ENCODE measurements around the gene AGAP1. TPM values are rescaled to one million over a fixed set of nuclear protein-coding genes. Genes with fewer than 3 reads are reported as not detected.

AGAP1 gene
- total RNA-seq, 1 donor from 2014 or later: 36.2 TPM

GRCh38 chr2:235935773-235936172 lies 441.9 kb downstream of the AGAP1 start:
- Histone ChIP-seq H3K4me1 (no peaks in the 10 kb centered on the region), H3K27ac (no peak overlapping the region), H3K36me3 (peaks cover 36% of the 10 kb centered on the region), H3K27me3 (ENCODE audit: low read depth) (no peaks in the 10 kb centered on the region), H3K4me3 (no peak overlapping the region), H3K9me3 (no peaks in the 10 kb centered on the region)
- intact Hi-C loops (cut with DNase I): no loop called here
- DNase-seq: no peak
- no peak for ATAC-seq
- TF ChIP-seq CTCF (IDR thresholded peaks at IDR 0.05): no peak

- no peak for DNase-seq
- H3K27ac ChIP-seq: no peak overlapping the region
- intact Hi-C loops (cut with DNase I): no loop called here
- no peak for TF ChIP-seq CTCF (IDR thresholded peaks at IDR 0.05)
- no peak overlapping the region for H3K4me3 ChIP-seq
- no peaks in the 10 kb centered on the region for H3K27me3 ChIP-seq (ENCODE audit: low read depth)
- no peaks in the 10 kb centered on the region for H3K4me1 ChIP-seq
- H3K9me3 ChIP-seq: no peaks in the 10 kb centered on the region
- ATAC-seq: no peak
- H3K36me3 ChIP-seq: peaks cover 31% of the 10 kb centered on the region
Measured at GRCh38 chr2:235936493-235936892, 442.6 kb downstream of the AGAP1 start.

GRCh38 chr2:235937087-235937486 lies 443.2 kb downstream of the AGAP1 start:
- DNase-seq: no peak
- intact Hi-C loops (cut with DNase I): no loop called here
- no peaks in the 10 kb centered on the region for H3K4me1 ChIP-seq
- no peak overlapping the region for H3K27ac ChIP-seq
- no peak for TF ChIP-seq CTCF (IDR thresholded peaks at IDR 0.05)
- no peaks in the 10 kb centered on the region for H3K9me3 ChIP-seq
- H3K27me3 ChIP-seq (ENCODE audit: low read depth): no peaks in the 10 kb centered on the region
- no peak for ATAC-seq
- no peak overlapping the region for H3K4me3 ChIP-seq
- peaks cover 26% of the 10 kb centered on the region for H3K36me3 ChIP-seq

GRCh38 chr2:235937526-235937925 lies 443.7 kb downstream of the AGAP1 start:
- Histone ChIP-seq H3K4me3 (no peak overlapping the region), H3K27ac (no peak overlapping the region), H3K27me3 (ENCODE audit: low read depth) (no peaks in the 10 kb centered on the region), H3K36me3 (peaks cover 21% of the 10 kb centered on the region), H3K4me1 (no peaks in the 10 kb centered on the region), H3K9me3 (no peaks in the 10 kb centered on the region)
- DNase-seq (no peak), ATAC-seq (no peak)
- intact Hi-C loops (cut with DNase I): no loop called here
- TF ChIP-seq CTCF (IDR thresholded peaks at IDR 0.05): no peak

- Histone ChIP-seq H3K9me3 (no peaks in the 10 kb centered on the region), H3K4me3 (no peak overlapping the region), H3K36me3 (peaks cover 20% of the 10 kb centered on the region), H3K27ac (no peak overlapping the region), H3K4me1 (no peaks in the 10 kb centered on the region), H3K27me3 (ENCODE audit: low read depth) (no peaks in the 10 kb centered on the region)
- no peak for DNase-seq
- intact Hi-C loops (cut with DNase I): no loop called here
- no peak for ATAC-seq
- TF ChIP-seq CTCF (IDR thresholded peaks at IDR 0.05): no peak
Measured at GRCh38 chr2:235937936-235938335, 444.1 kb downstream of the AGAP1 start.

- ATAC-seq: no peak
- Histone ChIP-seq H3K4me1 (no peaks in the 10 kb centered on the region), H3K27me3 (ENCODE audit: low read depth) (no peaks in the 10 kb centered on the region), H3K9me3 (no peaks in the 10 kb centered on the region), H3K27ac (no peak overlapping the region), H3K36me3 (peaks cover 20% of the 10 kb centered on the region), H3K4me3 (no peak overlapping the region)
- DNase-seq: no peak
- intact Hi-C loops (cut with DNase I): no loop called here
- TF ChIP-seq CTCF (IDR thresholded peaks at IDR 0.05): no peak
Measured at GRCh38 chr2:235938611-235939010, 444.8 kb downstream of the AGAP1 start.

Measured in lower lobe of right lung (tissue), 2 donors.